Measurements from ENCODE around the gene OOSP1. TPM values are rescaled to one million over a fixed set of nuclear protein-coding genes. Genes with fewer than 3 reads are reported as not detected.

The OOSP1 gene
- total and polyA plus RNA-seq, 10 donors: not detected

- no peaks in the 10 kb centered on the region for H3K36me3 ChIP-seq
- H3K4me1 ChIP-seq: no peaks in the 10 kb centered on the region
- intact Hi-C loops (cut with DNase I; ENCODE audit: low total_unique reads): no loop called here
- H3K27ac ChIP-seq: no peak overlapping the region
- no peak for DNase-seq
- TF ChIP-seq CTCF (IDR thresholded peaks at IDR 0.05 in 8 of 11, conservative IDR thresholded peaks at IDR 0.05 in 3 of 11): no peak
- 48 to 95% (median 92%) methylated on average over 1 of the region's 1 CpG for WGBS, 5 donors
- H3K4me3 ChIP-seq: no peak overlapping the region
- no peaks in the 10 kb centered on the region for H3K27me3 ChIP-seq (replicated peaks in 1 of 7)
- no peaks in the 10 kb centered on the region for H3K9me3 ChIP-seq
These were observed 67.1 kb downstream of the OOSP1 start for GRCh38 chr11:60005360-60005759.

Other genes with a start within 250 kb of the OOSP1 start
- not detected for gene OR10V1, start 224.6 kb upstream of the OOSP1 start, total RNA-seq
- gene OR10V1, start 224.6 kb upstream of the OOSP1 start, polyA plus RNA-seq: not detected
- 10 to 100 TPM; 21.6 to 49.3 (median 30.9) TPM for gene STX3, start 183.1 kb upstream of the OOSP1 start, total RNA-seq
- 10 to 100 TPM in 1 of 3 donors, 1 to 10 TPM in 2; 5.1 to 10.9 (median 8.1) TPM for gene STX3, start 183.1 kb upstream of the OOSP1 start, polyA plus RNA-seq
- gene MRPL16, start 127.7 kb upstream of the OOSP1 start, total RNA-seq: 10 to 100 TPM; 35.6 to 55.9 (median 43.7) TPM
- 10 to 100 TPM; 65.5 to 78.9 (median 70.7) TPM for gene MRPL16, start 127.7 kb upstream of the OOSP1 start, polyA plus RNA-seq
- not detected for gene CBLIF, start 92.9 kb upstream of the OOSP1 start, total RNA-seq
- gene CBLIF, start 92.9 kb upstream of the OOSP1 start, polyA plus RNA-seq: not detected
- 10 to 100 TPM in 4 of 7 donors, 1 to 10 TPM in 3; 1.2 to 18.6 (median 11.6) TPM for gene TCN1, start 71.9 kb upstream of the OOSP1 start, total RNA-seq
- under 1 TPM; 0.26 to 0.86 (median 0.64) TPM for gene TCN1, start 71.9 kb upstream of the OOSP1 start, polyA plus RNA-seq
- not detected for gene OOSP3, start 59.6 kb upstream of the OOSP1 start, total RNA-seq
- gene OOSP3, start 59.6 kb upstream of the OOSP1 start, polyA plus RNA-seq: not detected
- gene OOSP4A, start 25.6 kb downstream of the OOSP1 start, total RNA-seq: not detected
- gene OOSP4A, start 25.6 kb downstream of the OOSP1 start, polyA plus RNA-seq: not detected
- not detected for gene OOSP4B, start 78.7 kb downstream of the OOSP1 start, total RNA-seq
- not detected for gene OOSP4B, start 78.7 kb downstream of the OOSP1 start, polyA plus RNA-seq
- gene OOSP2, start 102.0 kb downstream of the OOSP1 start, total RNA-seq: not detected
- not detected for gene OOSP2, start 102.0 kb downstream of the OOSP1 start, polyA plus RNA-seq
- gene MS4A3, start 118.2 kb downstream of the OOSP1 start, total RNA-seq: 10 to 100 TPM in 2 of 7 donors, 1 to 10 TPM in 5; 1.0 to 31.6 (median 6.1) TPM
- 1 to 10 TPM in 1 of 3 donors, under 1 TPM in 2; 0.27 to 2.5 (median 0.61) TPM for gene MS4A3, start 118.2 kb downstream of the OOSP1 start, polyA plus RNA-seq
- gene MS4A2, start 150.2 kb downstream of the OOSP1 start, total RNA-seq: under 1 TPM in 4 of 7 donors, not detected in 3; 0.50 to 0.91 (median 0.69) TPM
- under 1 TPM in 1 of 3 donors, not detected in 2; 0.03 TPM for gene MS4A2, start 150.2 kb downstream of the OOSP1 start, polyA plus RNA-seq
- 100 to 1,000 TPM; 109 to 560 (median 309) TPM for gene MS4A6A, start 244.7 kb downstream of the OOSP1 start, total RNA-seq
- 100 to 1,000 TPM; 121 to 197 (median 176) TPM for gene MS4A6A, start 244.7 kb downstream of the OOSP1 start, polyA plus RNA-seq